Activated naive CD8-positive, alpha-beta T cell treated with anti-CD3 and anti-CD28 coated beads, Interleukin-2, amount 50 U/mL, for 24 hours (primary cell): ENCODE data around the gene ACHE.

Experiments
- ATAC-seq: fragments of 150-1000 bp; cut with Tn5 transposase; one replicate; pipeline ENCODE4 v1.10.0; 2021
- DNase-seq: peaks from one replicate; pipeline ENCODE4 v3.0.0; 2021
- H3K27ac Mint-ChIP-seq: one replicate; pipeline ENCODE4 v1.8.0; 2021; ENCODE audit warnings: mild to moderate bottlenecking, mixed read lengths
- H3K27me3 Mint-ChIP-seq: one replicate; pipeline ENCODE4 v1.8.0; 2021; ENCODE audit warnings: mixed read lengths
- H3K36me3 Mint-ChIP-seq: one replicate; pipeline ENCODE4 v1.8.0; 2021; ENCODE audit warnings: low read depth, mixed read lengths
- H3K4me1 Mint-ChIP-seq: one replicate; pipeline ENCODE4 v1.8.0; 2021; ENCODE audit warnings: mixed read lengths
- H3K4me3 Mint-ChIP-seq: one replicate; pipeline ENCODE4 v1.8.0; 2021; ENCODE audit warnings: mild to moderate bottlenecking, moderate library complexity, mixed read lengths
- H3K9me3 Mint-ChIP-seq: one replicate; pipeline ENCODE4 v1.8.0; 2021; ENCODE audit warnings: mixed read lengths

ACHE gene

GRCh38 chr7:100892364-100893317 is 3.0 kb downstream of the ACHE start:
- no peaks in the 10 kb centered on the region for H3K9me3 Mint-ChIP-seq
- ATAC-seq (no peak), DNase-seq (no peak)
- H3K36me3 Mint-ChIP-seq: peaks cover 11% of the 10 kb centered on the region
- H3K4me3 Mint-ChIP-seq: no peak overlapping the region
- H3K4me1 Mint-ChIP-seq: peaks cover 35% of the 10 kb centered on the region
- peaks cover 42% of the 10 kb centered on the region for H3K27me3 Mint-ChIP-seq
- H3K27ac Mint-ChIP-seq: no peak overlapping the region

- peaks cover 21% of the 10 kb centered on the region for H3K36me3 Mint-ChIP-seq
- ATAC-seq (no peak), DNase-seq (no peak)
- H3K27ac Mint-ChIP-seq: peak overlapping the region; percentile 51
- peak overlapping the region; percentile 63 for H3K4me3 Mint-ChIP-seq
- H3K27me3 Mint-ChIP-seq: peaks cover 36% of the 10 kb centered on the region
- H3K4me1 Mint-ChIP-seq: peaks cover 42% of the 10 kb centered on the region
- H3K9me3 Mint-ChIP-seq: no peaks in the 10 kb centered on the region
Observed at GRCh38 chr7:100891568-100892247, 4.0 kb downstream of the ACHE start.

- DNase-seq (no peak), ATAC-seq (no peak)
- H3K27ac Mint-ChIP-seq: peak overlapping the region; percentile 51
- peak overlapping the region; percentile 82 for H3K4me3 Mint-ChIP-seq
- peaks cover 43% of the 10 kb centered on the region for H3K4me1 Mint-ChIP-seq
- peaks cover 30% of the 10 kb centered on the region for H3K27me3 Mint-ChIP-seq
- H3K36me3 Mint-ChIP-seq: peaks cover 29% of the 10 kb centered on the region
- H3K9me3 Mint-ChIP-seq: no peaks in the 10 kb centered on the region
Observed at GRCh38 chr7:100890653-100891567, 4.8 kb downstream of the ACHE start.

GRCh38 chr7:100888988-100889750 is 6.5 kb downstream of the ACHE start, which contains the start of gene UFSP1:
UFSP1 (minus strand) TSS chr7:100889715; CDS start chr7:100889271, 444 bp downstream.
- DNase-seq (no peak), ATAC-seq (peak; percentile 33)
- Mint-ChIP-seq H3K9me3 (no peaks in the 10 kb centered on the region), H3K4me1 (peaks cover 53% of the 10 kb centered on the region), H3K36me3 (peaks cover 41% of the 10 kb centered on the region), H3K27me3 (peaks cover 26% of the 10 kb centered on the region), H3K27ac (peak within 1 kb of the TSS; percentile 89), H3K4me3 (peak within 1 kb of the TSS; percentile 82)

- DNase-seq (no peak), ATAC-seq (no peak)
- Mint-ChIP-seq H3K27me3 (peaks cover 24% of the 10 kb centered on the region), H3K4me3 (peak overlapping the region; percentile 82), H3K27ac (peak overlapping the region; percentile 89), H3K9me3 (no peaks in the 10 kb centered on the region), H3K36me3 (peaks cover 46% of the 10 kb centered on the region), H3K4me1 (peaks cover 54% of the 10 kb centered on the region)
Observed at GRCh38 chr7:100888291-100888987, 7.2 kb downstream of the ACHE start.

- peaks cover 52% of the 10 kb centered on the region for H3K36me3 Mint-ChIP-seq
- peak overlapping the region; percentile 89 for H3K27ac Mint-ChIP-seq
- peaks cover 57% of the 10 kb centered on the region for H3K4me1 Mint-ChIP-seq
- peak; percentile 60 for DNase-seq
- ATAC-seq: peak; percentile 31
- H3K27me3 Mint-ChIP-seq: peaks cover 20% of the 10 kb centered on the region
- H3K9me3 Mint-ChIP-seq: no peaks in the 10 kb centered on the region
- H3K4me3 Mint-ChIP-seq: peak overlapping the region; percentile 82
Observed at GRCh38 chr7:100887516-100888290, 8.0 kb downstream of the ACHE start.

GRCh38 chr7:100886936-100887515 is 8.7 kb downstream of the ACHE start:
- Mint-ChIP-seq H3K9me3 (no peaks in the 10 kb centered on the region), H3K27me3 (peaks cover 14% of the 10 kb centered on the region), H3K36me3 (peaks cover 56% of the 10 kb centered on the region), H3K4me1 (peaks cover 57% of the 10 kb centered on the region), H3K27ac (peak overlapping the region; percentile 89), H3K4me3 (peak overlapping the region; percentile 82)
- DNase-seq (no peak), ATAC-seq (no peak)

GRCh38 chr7:100886142-100886935 is 9.3 kb downstream of the ACHE start:
- Mint-ChIP-seq H3K36me3 (peaks cover 62% of the 10 kb centered on the region), H3K27me3 (peaks cover 7% of the 10 kb centered on the region), H3K4me1 (peaks cover 53% of the 10 kb centered on the region), H3K4me3 (peak overlapping the region; percentile 82), H3K9me3 (no peaks in the 10 kb centered on the region), H3K27ac (peak overlapping the region; percentile 89)
- no peak for DNase-seq
- no peak for ATAC-seq

- peaks cover 4% of the 10 kb centered on the region for H3K27me3 Mint-ChIP-seq
Observed at GRCh38 chr7:100885440-100886141, 10.1 kb downstream of the ACHE start.

GRCh38 chr7:100884736-100885439 is 10.8 kb downstream of the ACHE start:
- Mint-ChIP-seq H3K9me3 (no peaks in the 10 kb centered on the region), H3K4me1 (peaks cover 47% of the 10 kb centered on the region), H3K27me3 (no peaks in the 10 kb centered on the region), H3K36me3 (peaks cover 72% of the 10 kb centered on the region), H3K4me3 (peak overlapping the region; percentile 45), H3K27ac (peak overlapping the region; percentile 83)
- DNase-seq (no peak), ATAC-seq (no peak)

More at GRCh38 chr7:100885440-100886141, 10.1 kb downstream of the ACHE start:
- peaks cover 67% of the 10 kb centered on the region for H3K36me3 Mint-ChIP-seq
- DNase-seq: no peak
- no peak for ATAC-seq
- H3K4me3 Mint-ChIP-seq: peak overlapping the region; percentile 1
- peaks cover 50% of the 10 kb centered on the region for H3K4me1 Mint-ChIP-seq
- H3K9me3 Mint-ChIP-seq: no peaks in the 10 kb centered on the region
- H3K27ac Mint-ChIP-seq: peak overlapping the region; percentile 78
